HCT116 (cell line): ENCODE measurements around the gene C4orf36. TPM values are rescaled to one million over a fixed set of nuclear protein-coding genes. Genes with fewer than 3 reads are reported as not detected.

Source experiments
- ATAC-seq: fragments of 200-7000 bp; cut with Tn5 transposase; 2 replicates; pipeline ENCODE4 v1.9.1; 2020; ENCODE audit warnings: mild to moderate bottlenecking, moderate library complexity
- BruUV-seq: library from RNA; stranded (reverse); fragments of 400-500 nt; replicated peaks from 2 replicates; lab custom pipeline; 2021; lab: Mats Ljungman, UMichigan
- CTCF ChIA-PET: fragments of 300-600 bp; sonication (Branson Sonifier 250); formaldehyde crosslinking; loops from one replicate; lab custom pipeline; 2021; ENCODE audit warnings: antibody characterized with exemption; lab: Charles Lee
- POLR2A ChIA-PET: fragments of 300-600, 350-600 bp; sonication (Branson Sonifier 250); formaldehyde crosslinking; loops from one replicate; lab custom pipeline; 2021; ENCODE audit warnings: antibody characterized with exemption; lab: Charles Lee
- RAD21 ChIA-PET, 2 experiments: fragments of 300-600 bp; sonication (Branson Sonifier 250); formaldehyde crosslinking; loops; one replicate each; lab custom pipeline; 2023; ENCODE audit warnings: low total read pairs in 2 of 2; ENCODE audit not compliant: uncharacterized antibody in 2 of 2, unreplicated experiment in 2 of 2, low non-redundant PET in 1 of 2; lab: Charles Lee
- DNase-seq: peaks from one replicate; pipeline ENCODE4 v3.0.0-alpha.2; 2010; ENCODE audit warnings: low read depth, low spot score
- H2AFZ ChIP-seq: fragments of 200-600 bp; shearing (Covaris generic), sonication (generic); 2 replicates; pipeline ENCODE4 v1.6.1; 2017; ENCODE audit warnings: low read depth, mixed run types, mixed read lengths, antibody characterized with exemption, low read length; ENCODE audit not compliant: poor library complexity, severe bottlenecking
- H3K27ac ChIP-seq: 2 replicates; pipeline ENCODE4 v1.5.1; 2012; ENCODE audit warnings: low read depth, low read length
- H3K27me3 ChIP-seq: fragments of 200-600 bp; sonication (generic); 2 replicates; pipeline ENCODE4 v1.6.1; 2016; ENCODE audit warnings: mixed run types, low read length, mixed read lengths; ENCODE audit not compliant: insufficient read depth
- H3K36me3 ChIP-seq, 2 experiments: fragments of 200-500 bp in 1 of 2; fragments of 200-600 bp in 1 of 2; sonication (Bioruptor generic) in 1 of 2; sonication (generic) in 1 of 2; 2 replicates each; pipeline versions ENCODE4 v1.5.1 to v1.6.1; 2014 to 2016; ENCODE audit warnings: low read length in 2 of 2, inconsistent platforms in 1 of 2, mixed read lengths in 1 of 2, mixed run types in 1 of 2; ENCODE audit not compliant: insufficient read depth in 2 of 2, control insufficient read depth in 1 of 2
- H3K4me1 ChIP-seq, 2 experiments: fragments of 200-600 bp in 1 of 2; sonication (generic) in 1 of 2; 2 replicates each; pipeline versions ENCODE4 v1.5.1 to v1.6.1; 2012 to 2017; ENCODE audit warnings: low read length in 2 of 2, inconsistent platforms in 1 of 2, mild to moderate bottlenecking in 1 of 2, mixed read lengths in 1 of 2, mixed run types in 1 of 2, moderate library complexity in 1 of 2; ENCODE audit not compliant: insufficient read depth in 2 of 2, control insufficient read depth in 1 of 2
- H3K4me2 ChIP-seq: fragments of 200-600 bp; sonication (generic); 2 replicates; pipeline ENCODE4 v1.6.1; 2017; ENCODE audit warnings: mixed run types, low read length, mixed read lengths
- H3K4me3 ChIP-seq, 2 experiments: fragments of 200-600 bp in 1 of 2; sonication (generic) in 1 of 2; replicated peaks in 1 of 2; 2 replicates each; pipeline ENCODE4 v1.5.1; 2011 to 2016; ENCODE audit warnings: low read length in 2 of 2, control low read depth in 1 of 2, low read depth in 1 of 2, mild to moderate bottlenecking in 1 of 2, mixed read lengths in 1 of 2, mixed run types in 1 of 2
- H3K79me2 ChIP-seq: fragments of 200-600 bp; sonication (generic); 2 replicates; pipeline ENCODE4 v1.6.1; 2017; ENCODE audit warnings: mild to moderate bottlenecking, mixed run types, low read length, moderate library complexity, mixed read lengths; ENCODE audit not compliant: insufficient read depth
- H3K9ac ChIP-seq: fragments of 200-600 bp; sonication (generic); 2 replicates; pipeline ENCODE4 v1.6.1; 2016; ENCODE audit warnings: low read length, mixed read lengths
- H3K9me2 ChIP-seq: fragments of 200-600 bp; sonication (generic), shearing (Covaris generic); 2 replicates; pipeline ENCODE4 v1.6.1; 2017; ENCODE audit warnings: mixed run types, mild to moderate bottlenecking, moderate library complexity; ENCODE audit not compliant: insufficient read depth
- H3K9me3 ChIP-seq, 2 experiments: fragments of 200-500 bp in 1 of 2; fragments of 200-600 bp in 1 of 2; sonication (Bioruptor generic) in 1 of 2; sonication (generic) in 1 of 2; 2 replicates each; pipeline ENCODE4 v1.6.1; 2014 to 2017; ENCODE audit warnings: low read length in 2 of 2, mixed read lengths in 2 of 2, inconsistent platforms in 1 of 2, low read depth in 1 of 2, mild to moderate bottlenecking in 1 of 2, mixed run types in 1 of 2, moderate library complexity in 1 of 2; ENCODE audit not compliant: control insufficient read depth in 1 of 2, insufficient read depth in 1 of 2
- H4K20me1 ChIP-seq: fragments of 200-600 bp; sonication (generic), shearing (Covaris generic); 2 replicates; pipeline ENCODE4 v1.6.1; 2017; ENCODE audit warnings: mixed run types, mild to moderate bottlenecking, moderate library complexity; ENCODE audit not compliant: insufficient read depth
- CEBPB ChIP-seq: IDR thresholded peaks from 2 replicates; pipeline ENCODE4 v1.6.1; 2012; ENCODE audit warnings: low read depth
- EGR1 ChIP-seq: IDR thresholded peaks from 2 replicates; pipeline ENCODE4 v1.6.1; 2012; ENCODE audit warnings: low read depth
- ELF1 ChIP-seq: IDR thresholded peaks from 2 replicates; pipeline ENCODE4 v1.6.1; 2012; ENCODE audit warnings: low read depth, borderline replicate concordance
- EZH2 ChIP-seq: fragments of 200-600 bp; sonication (generic); IDR thresholded peaks from 2 replicates; pipeline ENCODE4 v1.6.1; 2017; ENCODE audit warnings: antibody characterized with exemption, mixed run types
- EZH2phosphoT487 ChIP-seq: fragments of 200-600 bp; IDR thresholded peaks from 2 replicates; pipeline ENCODE4 v1.6.1; 2018; ENCODE audit warnings: antibody characterized with exemption, borderline replicate concordance
- FOSL1 ChIP-seq: IDR thresholded peaks from 2 replicates; pipeline ENCODE4 v1.6.1; 2012; ENCODE audit warnings: low read depth
- POLR2A ChIP-seq: IDR thresholded peaks from 2 replicates; pipeline ENCODE4 v1.7.0; 2011; ENCODE audit warnings: borderline replicate concordance; ENCODE audit not compliant: insufficient read depth, insufficient read length; ENCODE audit errors: extremely low read depth
- RAD21 ChIP-seq: IDR thresholded peaks from 2 replicates; pipeline ENCODE4 v1.6.1; 2012; ENCODE audit warnings: low read depth, mild to moderate bottlenecking
- SIN3A ChIP-seq: IDR thresholded peaks from 2 replicates; pipeline ENCODE4 v1.6.1; 2012; ENCODE audit warnings: low read depth
- YY1 ChIP-seq: IDR thresholded peaks from 2 replicates; pipeline ENCODE4 v1.6.1; 2011; ENCODE audit warnings: low read length, low read depth, moderate library complexity, mild to moderate bottlenecking; ENCODE audit not compliant: insufficient replicate concordance; ENCODE audit errors: extremely low read depth
- intact Hi-C: fragments of 100-400 bp; cut with micrococcal nuclease; formaldehyde crosslinking; loops from 2 replicates; pipeline ENCODE4 v1.10.0; 2022
- total RNA-seq: library from RNA; stranded (reverse); gene quantifications from one replicate; pipeline ENCODE4 v1.2.1, GENCODE V29; 2021; ENCODE audit not compliant: unreplicated experiment
- TF ChIP-seq, protein P1 (sequence below), 3 experiments: fragments of 200-600 bp in 1 of 3; sonication (generic) in 1 of 3; IDR thresholded peaks in 2 of 3; conservative IDR thresholded peaks in 1 of 3; 2 replicates each; pipeline ENCODE4 v1.5.1; 2012 to 2017; ENCODE audit warnings: low read depth in 2 of 3, low read length in 2 of 3, antibody characterized with exemption in 1 of 3, borderline replicate concordance in 1 of 3, control low read depth in 1 of 3, mild to moderate bottlenecking in 1 of 3, mixed read lengths in 1 of 3, mixed run types in 1 of 3, moderate library complexity in 1 of 3; ENCODE audit not compliant: insufficient read depth in 1 of 3
- TF ChIP-seq, protein P2 (sequence below): IDR thresholded peaks from 2 replicates; pipeline ENCODE4 v1.6.1; 2012; ENCODE audit warnings: low read depth
- TF ChIP-seq, protein P3 (sequence below): IDR thresholded peaks from 2 replicates; pipeline ENCODE4 v1.6.1; 2012

C4orf36 gene
- total RNA-seq, 1 experiment from 2014 or later = 1.8 TPM

DNA sequence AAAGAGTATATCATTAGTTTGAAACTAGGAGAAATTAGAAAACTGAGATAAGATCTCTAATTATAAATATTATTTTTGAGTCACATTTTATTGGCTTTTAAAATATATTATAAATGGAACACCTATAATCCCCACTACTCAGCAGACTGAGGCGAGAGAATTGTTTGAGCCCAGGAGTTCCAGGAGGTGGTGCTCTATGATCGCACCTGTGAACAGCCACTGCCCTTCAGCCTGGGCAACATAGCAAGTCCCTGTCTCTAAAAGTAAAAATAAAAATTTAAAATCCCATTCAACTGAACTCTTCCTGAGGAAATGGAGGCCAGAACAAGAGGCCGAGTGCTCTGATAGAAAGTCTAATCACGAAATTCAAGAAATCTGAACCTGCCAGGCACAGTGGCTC lies 6.3 kb upstream of the C4orf36 start:
- no TSS peak for BruUV-seq
- Histone ChIP-seq H3K27me3 (no peaks in the 10 kb centered on the region), H3K27ac (no peak overlapping the region), H3K9ac (no peak overlapping the region), H3K9me3 (no peaks in the 10 kb centered on the region), H2AFZ (no peak overlapping the region), H3K9me2 (no peaks in the 10 kb centered on the region), H3K4me2 (no peak overlapping the region), H3K4me3 (no peak overlapping the region), H3K79me2 (no peaks in the 10 kb centered on the region), H3K36me3 (no peaks in the 10 kb centered on the region), H3K4me1 (peaks cover 0 to 12% of the 10 kb centered on the region in 2 experiments; a peak in 2 of 4 replicates), H4K20me1 (no peaks in the 10 kb centered on the region)
- DNase-seq = no peak
- POLR2A ChIA-PET = no interaction called here
- no peak for TF ChIP-seq EZH2
- TF ChIP-seq RAD21 = peak; percentile 82
- TF ChIP-seq, protein P1, sequence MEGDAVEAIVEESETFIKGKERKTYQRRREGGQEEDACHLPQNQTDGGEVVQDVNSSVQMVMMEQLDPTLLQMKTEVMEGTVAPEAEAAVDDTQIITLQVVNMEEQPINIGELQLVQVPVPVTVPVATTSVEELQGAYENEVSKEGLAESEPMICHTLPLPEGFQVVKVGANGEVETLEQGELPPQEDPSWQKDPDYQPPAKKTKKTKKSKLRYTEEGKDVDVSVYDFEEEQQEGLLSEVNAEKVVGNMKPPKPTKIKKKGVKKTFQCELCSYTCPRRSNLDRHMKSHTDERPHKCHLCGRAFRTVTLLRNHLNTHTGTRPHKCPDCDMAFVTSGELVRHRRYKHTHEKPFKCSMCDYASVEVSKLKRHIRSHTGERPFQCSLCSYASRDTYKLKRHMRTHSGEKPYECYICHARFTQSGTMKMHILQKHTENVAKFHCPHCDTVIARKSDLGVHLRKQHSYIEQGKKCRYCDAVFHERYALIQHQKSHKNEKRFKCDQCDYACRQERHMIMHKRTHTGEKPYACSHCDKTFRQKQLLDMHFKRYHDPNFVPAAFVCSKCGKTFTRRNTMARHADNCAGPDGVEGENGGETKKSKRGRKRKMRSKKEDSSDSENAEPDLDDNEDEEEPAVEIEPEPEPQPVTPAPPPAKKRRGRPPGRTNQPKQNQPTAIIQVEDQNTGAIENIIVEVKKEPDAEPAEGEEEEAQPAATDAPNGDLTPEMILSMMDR (IDR thresholded peaks at IDR 0.05 in 2 of 3, conservative IDR thresholded peaks at IDR 0.05 in 1 of 3; ENCODE audit: borderline replicate concordance in 1 of 3, insufficient read depth in 1 of 3, low read depth in 2 of 3, low read length in 2 of 3) = peak; percentile 43 to 69 (median 52); a peak in 4 of 6 replicates
- intact Hi-C loops = loop anchor here (1.0 to 10.0 kb wide), 5 partner anchors 336 to 1316 kb away; no protein-coding TSS in a partner anchor
- peak; percentile 77 for ATAC-seq
- RAD21 ChIA-PET = no interaction called here
- CTCF ChIA-PET = interaction anchor here (6.8 kb wide), 1 partner anchor 401 kb away, joined by 34 read pairs; no protein-coding TSS in a partner anchor

DNA sequence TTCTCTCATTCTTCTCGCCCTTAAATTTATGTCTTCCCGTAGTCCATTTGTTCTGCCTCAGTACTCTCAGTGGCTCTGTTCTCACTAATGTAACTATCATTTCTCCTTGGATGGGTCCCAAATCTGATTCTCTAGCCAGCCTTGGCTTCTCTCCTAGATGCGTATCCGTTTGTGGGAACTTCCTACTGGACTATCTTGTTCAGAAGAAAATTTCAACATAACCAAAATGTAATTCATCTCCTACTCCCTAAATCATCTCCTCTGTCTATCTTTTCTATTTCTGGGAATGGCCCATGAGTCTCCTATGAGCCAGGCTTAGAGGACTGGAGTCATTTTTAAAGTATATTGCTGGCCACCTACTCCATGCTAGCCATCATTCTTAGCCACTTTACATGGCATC lies 4.4 kb upstream of the C4orf36 start:
- intact Hi-C loops = loop anchor here (5.0 to 10.0 kb wide), 3 partner anchors 951 to 1318 kb away; no protein-coding TSS in a partner anchor
- ChIA-PET RAD21 (no interaction called here), CTCF (interaction anchor here (1.5 kb wide), 1 partner anchor 398 kb away, joined by 6 read pairs; no protein-coding TSS in a partner anchor), POLR2A (no interaction called here)
- Histone ChIP-seq H3K4me3 (no peak overlapping the region), H3K9me2 (no peaks in the 10 kb centered on the region), H3K4me1 (peaks cover 0 to 25% of the 10 kb centered on the region in 2 experiments; a peak in 3 of 4 replicates), H3K27ac (no peak overlapping the region), H4K20me1 (no peaks in the 10 kb centered on the region), H3K9me3 (no peaks in the 10 kb centered on the region), H3K9ac (no peak overlapping the region), H3K4me2 (no peak overlapping the region), H3K79me2 (no peaks in the 10 kb centered on the region), H3K27me3 (no peaks in the 10 kb centered on the region), H3K36me3 (no peaks in the 10 kb centered on the region), H2AFZ (no peak overlapping the region)
- BruUV-seq = no TSS peak
- DNase-seq (no peak), ATAC-seq (no peak)
- TF ChIP-seq RAD21 = no peak
- TF ChIP-seq SIN3A = no peak
- TF ChIP-seq POLR2A = no peak
- TF ChIP-seq, protein P2, sequence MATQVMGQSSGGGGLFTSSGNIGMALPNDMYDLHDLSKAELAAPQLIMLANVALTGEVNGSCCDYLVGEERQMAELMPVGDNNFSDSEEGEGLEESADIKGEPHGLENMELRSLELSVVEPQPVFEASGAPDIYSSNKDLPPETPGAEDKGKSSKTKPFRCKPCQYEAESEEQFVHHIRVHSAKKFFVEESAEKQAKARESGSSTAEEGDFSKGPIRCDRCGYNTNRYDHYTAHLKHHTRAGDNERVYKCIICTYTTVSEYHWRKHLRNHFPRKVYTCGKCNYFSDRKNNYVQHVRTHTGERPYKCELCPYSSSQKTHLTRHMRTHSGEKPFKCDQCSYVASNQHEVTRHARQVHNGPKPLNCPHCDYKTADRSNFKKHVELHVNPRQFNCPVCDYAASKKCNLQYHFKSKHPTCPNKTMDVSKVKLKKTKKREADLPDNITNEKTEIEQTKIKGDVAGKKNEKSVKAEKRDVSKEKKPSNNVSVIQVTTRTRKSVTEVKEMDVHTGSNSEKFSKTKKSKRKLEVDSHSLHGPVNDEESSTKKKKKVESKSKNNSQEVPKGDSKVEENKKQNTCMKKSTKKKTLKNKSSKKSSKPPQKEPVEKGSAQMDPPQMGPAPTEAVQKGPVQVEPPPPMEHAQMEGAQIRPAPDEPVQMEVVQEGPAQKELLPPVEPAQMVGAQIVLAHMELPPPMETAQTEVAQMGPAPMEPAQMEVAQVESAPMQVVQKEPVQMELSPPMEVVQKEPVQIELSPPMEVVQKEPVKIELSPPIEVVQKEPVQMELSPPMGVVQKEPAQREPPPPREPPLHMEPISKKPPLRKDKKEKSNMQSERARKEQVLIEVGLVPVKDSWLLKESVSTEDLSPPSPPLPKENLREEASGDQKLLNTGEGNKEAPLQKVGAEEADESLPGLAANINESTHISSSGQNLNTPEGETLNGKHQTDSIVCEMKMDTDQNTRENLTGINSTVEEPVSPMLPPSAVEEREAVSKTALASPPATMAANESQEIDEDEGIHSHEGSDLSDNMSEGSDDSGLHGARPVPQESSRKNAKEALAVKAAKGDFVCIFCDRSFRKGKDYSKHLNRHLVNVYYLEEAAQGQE = no peak
- no peak for TF ChIP-seq ELF1
- TF ChIP-seq EZH2 = no peak
- TF ChIP-seq EGR1 = no peak
- TF ChIP-seq CEBPB = no peak
- TF ChIP-seq, protein P3, sequence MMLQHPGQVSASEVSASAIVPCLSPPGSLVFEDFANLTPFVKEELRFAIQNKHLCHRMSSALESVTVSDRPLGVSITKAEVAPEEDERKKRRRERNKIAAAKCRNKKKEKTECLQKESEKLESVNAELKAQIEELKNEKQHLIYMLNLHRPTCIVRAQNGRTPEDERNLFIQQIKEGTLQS = no peak
- no peak for TF ChIP-seq YY1
- TF ChIP-seq FOSL1 = no peak
- TF ChIP-seq EZH2phosphoT487 = no peak
